Measurements from ENCODE around the gene TEX29.

The TEX29 gene

DNA sequence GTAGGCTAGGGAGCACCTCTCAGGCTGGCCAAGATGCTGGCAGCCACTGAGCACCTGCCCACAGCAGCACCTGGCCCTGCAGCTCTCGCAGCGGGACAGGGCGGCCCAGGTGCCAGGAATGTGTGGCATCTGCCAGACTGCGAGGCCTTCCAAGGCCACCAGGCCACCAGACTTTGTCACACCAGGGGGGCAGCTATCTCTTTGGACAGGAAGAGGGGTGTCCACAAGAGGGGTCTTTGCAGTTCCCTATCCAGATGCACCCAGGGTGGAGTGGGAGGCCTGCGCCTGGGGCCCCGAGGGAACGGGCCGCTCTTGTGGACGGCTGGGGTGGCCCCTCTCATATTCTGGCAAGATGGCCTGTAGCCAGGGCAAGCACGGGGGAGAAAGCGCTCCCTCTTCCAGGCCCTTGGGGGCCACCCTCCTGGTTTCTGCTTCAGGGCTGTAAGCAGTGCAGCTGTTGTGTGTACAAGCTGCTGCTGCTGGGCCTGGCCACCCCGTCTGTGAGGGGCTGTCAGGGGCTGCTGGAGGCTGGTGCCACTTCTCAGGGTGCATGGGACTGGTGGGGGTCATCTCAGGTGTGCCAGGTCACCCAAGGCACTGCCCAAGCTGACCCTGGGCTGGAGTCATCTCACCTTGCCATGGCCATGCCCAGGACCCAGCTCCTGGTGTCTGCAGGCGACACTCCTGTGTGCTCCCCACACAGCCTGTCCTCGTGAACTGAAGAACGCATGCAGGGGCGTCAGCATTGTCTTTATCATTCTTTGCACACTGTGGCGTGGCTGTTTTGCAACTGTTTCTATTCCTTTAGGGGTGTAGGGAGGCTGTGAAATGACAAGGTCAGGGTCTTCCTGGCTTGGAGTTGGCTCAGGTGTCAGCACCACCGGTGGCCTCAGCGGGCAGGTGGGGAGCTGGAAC, 1.8 kb downstream of the TEX29 start:
- no peak for DNase-seq (ENCODE audit: low read depth, low spot score)

DNA sequence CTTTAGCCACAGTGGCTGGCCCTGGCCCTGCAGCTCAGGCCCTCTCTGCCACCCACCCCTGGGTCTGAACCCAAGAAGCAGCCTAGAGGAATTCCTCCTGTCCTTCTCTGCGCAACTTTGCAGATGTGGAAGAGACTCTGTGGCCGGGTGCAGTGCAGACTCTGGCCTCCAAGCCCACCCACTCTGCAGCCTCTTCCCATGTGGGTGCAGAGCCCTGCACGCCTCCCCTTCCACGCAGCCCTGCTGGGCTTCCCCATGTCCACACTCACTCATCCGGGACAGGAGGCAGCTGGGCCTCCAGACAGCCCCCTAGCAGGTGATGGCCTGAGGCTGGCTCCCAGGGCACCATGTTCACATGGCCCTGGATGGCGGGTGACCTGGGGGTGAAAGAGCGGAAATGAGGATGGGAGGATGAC, 2.5 kb downstream of the TEX29 start:
- no peak for DNase-seq (ENCODE audit: low read depth, low spot score)

DNA sequence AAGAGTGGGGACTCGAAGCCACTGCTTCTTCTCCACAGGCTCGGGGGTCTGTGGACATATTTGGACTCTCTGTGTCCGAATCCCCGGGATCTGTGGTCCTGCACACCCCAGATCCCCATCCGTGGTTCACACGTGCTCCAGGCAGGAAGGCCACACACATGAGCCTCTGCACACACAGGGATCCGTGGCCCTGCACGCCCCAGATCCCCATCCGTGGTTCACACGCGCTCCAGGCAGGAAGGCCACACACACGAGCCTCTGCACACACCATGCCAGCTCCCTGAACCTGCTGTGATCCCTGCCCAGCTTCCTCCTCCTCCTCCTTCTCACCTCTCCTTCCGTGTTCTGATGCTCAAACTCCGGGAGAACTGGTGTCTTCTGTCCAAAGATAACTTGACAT, 3.1 kb downstream of the TEX29 start:
- DNase-seq (ENCODE audit: low read depth, low spot score): no peak

DNA sequence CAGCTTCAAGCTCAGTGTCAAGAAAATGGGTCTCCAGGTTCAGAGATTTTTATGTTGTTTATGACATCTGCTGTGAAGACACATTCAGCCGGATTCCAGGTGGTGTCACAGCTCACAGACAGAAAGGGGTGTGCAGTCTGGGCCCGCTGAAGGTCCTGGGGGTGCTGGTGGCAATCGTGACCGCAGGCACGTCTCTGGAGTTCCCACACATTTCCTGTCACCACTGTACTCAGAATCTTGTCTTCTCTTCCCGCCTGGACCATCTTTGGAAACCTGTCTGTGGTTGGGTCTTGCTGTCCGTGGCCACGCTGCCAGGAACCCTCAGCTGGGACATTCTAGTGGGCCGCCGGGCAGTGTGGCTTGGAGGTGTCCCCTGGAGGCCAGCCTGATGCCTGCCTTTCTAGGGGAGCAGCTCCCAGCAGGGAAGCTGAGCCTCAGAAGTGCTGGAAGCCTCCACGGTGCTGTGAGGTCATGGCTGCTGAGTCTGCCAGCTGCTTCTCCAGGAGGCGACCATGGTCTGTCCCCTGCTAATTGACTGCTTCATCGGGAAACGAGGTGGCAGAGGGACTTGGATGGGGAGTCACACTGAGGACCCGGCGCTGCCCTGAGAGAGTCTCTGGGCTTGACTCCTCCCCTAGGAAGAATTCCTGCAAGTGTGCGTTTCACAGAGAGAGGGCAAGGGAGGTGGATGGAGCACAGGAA, 3.7 kb downstream of the TEX29 start:
- DNase-seq (ENCODE audit: low read depth, low spot score): no peak

DNA sequence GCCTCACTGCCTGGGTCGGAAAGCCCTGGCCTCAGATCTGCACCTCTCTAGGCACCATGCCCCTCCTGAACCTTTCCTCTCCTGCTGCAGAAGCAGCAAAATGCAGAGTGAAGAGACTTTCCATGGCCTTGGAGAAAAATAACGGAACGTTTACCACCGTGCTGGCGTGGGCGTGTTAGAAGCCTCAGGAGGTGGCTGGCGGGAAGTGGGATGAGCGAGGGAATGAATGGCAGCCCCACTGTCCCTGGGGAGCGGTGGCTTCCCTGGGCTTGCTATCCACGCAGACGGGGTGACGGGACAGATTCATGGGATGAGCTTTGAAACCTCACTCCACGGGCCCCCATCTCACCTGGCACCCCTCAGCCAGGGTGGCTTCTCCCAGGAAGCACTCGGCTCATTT, 4.3 kb downstream of the TEX29 start:
- DNase-seq (ENCODE audit: low read depth, low spot score): no peak

DNA sequence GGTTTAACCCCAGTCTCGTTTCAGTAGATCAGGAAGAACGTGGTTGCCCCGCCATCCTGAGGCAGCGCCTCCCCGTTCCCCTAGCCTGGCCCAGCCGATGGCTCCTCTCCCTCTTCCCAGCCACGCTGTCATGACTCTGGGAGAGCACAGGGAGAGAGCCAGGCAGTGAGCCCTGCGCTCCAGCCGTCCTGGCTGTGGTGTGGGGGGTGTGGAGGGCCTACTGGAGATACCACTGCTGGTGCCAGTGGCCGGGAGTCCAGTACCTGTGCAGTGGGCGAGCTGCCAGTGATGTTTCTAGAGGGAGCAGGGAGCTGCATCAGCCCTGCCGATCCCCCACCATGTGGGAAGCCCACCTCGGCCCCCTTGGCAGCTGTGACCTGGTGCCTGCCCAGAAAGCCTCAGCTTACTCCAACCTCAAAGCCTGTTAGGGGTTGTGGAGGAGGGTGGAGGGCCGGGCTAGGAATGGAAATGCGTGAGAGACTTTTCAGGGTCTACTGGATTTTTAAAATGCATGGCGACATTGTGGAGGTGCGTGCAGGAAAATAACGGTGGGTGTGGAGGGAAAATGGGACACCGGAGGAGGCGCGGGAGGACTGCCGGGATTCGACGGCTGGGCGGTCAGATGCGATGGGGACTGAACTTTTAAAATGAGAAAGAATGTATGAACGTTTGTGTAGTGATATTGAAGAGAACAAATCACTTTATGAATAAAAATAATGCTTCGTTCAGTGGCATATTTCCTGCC, 4.9 kb downstream of the TEX29 start:
- DNase-seq (ENCODE audit: low read depth, low spot score): no peak

DNA sequence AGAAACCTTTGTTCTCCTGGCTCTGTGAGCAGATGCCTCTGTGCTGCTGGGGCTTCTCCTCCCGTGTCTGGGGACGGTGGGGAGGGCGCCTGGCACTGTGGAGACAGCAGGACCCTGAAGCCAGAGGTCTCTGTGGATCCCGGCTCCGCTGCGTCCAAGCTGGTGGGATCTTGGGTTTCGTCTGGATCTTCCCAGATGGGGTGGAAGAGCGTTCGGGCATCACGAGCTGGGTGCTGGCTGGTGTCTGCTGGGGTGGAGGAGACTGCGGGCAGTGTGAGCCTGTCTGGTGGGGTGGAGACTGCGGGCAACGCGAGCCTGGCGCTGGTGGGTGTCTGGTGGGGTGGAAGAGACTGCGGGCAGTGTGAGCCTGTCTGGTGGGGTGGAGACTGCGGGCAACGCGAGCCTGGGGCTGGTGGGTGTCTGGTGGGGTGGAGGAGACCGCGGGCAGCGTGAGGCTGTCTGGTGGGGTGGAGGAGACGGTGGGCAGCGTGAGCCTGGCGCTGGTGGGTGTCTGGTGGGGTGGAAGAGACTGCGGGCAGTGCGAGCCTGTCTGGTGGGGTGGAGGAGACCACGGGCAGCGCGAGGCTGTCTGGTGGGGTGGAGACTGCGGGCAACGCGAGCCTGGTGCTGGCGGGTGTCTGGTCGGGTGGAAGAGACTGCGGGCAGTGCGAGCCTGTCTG, 5.6 kb downstream of the TEX29 start:
- DNase-seq (ENCODE audit: low read depth, low spot score): no peak

DNA sequence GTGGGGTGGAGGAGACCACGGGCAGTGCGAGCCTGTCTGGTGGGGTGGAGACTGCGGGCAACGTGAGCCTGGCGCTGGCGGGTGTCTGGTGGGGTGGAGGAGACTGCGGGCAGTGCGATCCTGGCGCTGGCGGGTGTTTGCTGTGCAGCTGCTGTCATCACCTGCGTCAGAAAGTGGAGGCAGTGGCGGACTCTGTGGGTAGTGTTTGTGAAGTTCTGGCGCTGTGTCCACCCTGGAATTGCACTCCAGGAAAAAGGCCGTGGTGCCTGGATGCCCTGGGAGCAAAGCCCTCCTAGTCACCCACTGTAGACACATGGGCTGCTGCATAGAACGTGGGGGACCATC, 6.2 kb downstream of the TEX29 start:
- DNase-seq (ENCODE audit: low read depth, low spot score): no peak

DNA sequence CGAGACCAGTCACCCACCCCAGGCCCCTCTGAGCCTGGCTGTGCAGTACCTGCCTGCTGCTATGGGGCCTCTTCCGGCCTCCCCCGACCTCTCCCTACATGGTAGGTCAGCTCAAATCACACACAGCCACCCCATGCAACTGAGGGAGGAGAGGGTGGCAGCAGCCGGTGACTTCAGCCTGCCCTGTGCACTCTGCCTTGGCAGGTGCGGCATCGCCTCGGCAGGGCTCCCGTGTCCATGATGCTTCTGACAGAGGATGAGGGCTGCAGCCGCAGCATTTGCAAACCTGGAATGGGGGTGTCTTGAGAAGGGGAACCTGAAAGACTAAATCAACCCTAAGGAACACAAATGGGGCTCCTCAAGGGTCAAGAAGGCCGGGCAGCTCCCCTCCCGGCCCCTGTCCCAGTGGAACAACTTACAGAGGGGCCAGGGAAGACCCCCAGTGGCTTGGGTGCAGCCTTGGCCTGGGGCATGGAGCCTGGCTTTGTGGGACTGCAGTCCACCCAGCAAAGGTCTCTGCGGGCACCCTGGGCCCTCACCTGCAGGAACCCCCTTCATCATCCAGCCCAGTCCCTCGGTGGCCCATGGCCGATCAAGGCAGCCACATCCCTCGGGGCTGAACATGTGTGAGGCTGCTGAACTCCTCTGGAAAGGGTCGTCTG, 6.7 kb downstream of the TEX29 start:
- DNase-seq (ENCODE audit: low read depth, low spot score): no peak

DNA sequence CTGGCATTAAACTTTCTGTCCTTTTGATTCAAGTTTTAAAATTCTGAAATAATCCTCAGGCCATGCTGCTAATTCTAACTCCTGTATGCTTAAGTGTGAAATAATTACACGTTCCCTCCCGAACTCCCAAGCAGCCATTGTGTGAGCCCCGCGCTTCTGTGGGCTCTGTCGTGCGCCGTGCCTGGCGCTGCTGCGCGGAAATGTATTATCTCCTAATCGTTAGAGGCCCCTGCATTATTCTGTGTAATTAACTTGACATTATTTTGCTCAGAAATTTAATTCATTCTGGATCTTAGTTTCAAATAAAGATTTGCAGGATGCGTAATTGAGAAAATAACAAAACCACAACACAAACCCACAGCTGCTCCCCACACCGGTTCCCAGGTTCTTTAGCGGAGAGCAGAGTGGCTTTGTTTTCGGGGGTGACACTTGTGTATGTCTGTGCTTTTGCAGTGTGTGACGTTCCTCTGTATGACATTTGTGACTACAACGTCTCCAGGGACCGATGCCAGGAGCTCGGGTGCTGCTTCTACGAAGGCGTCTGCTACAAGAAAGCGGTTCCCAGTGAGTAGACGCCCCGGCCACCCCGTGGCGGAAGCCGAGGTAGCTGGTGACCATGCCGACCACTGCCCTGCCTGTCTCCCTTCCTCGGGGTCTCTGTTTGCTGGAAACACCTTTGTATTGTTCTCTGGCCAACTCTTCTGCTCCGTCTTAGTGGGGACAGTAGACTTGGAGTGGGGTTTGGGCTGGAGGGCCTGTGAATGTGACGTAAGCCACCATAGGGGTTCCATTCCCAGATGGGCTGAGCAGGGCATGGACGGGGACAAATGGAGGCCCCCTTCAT, 7.5 kb downstream of the TEX29 start:
- no peak for DNase-seq (ENCODE audit: low read depth, low spot score)

DNA sequence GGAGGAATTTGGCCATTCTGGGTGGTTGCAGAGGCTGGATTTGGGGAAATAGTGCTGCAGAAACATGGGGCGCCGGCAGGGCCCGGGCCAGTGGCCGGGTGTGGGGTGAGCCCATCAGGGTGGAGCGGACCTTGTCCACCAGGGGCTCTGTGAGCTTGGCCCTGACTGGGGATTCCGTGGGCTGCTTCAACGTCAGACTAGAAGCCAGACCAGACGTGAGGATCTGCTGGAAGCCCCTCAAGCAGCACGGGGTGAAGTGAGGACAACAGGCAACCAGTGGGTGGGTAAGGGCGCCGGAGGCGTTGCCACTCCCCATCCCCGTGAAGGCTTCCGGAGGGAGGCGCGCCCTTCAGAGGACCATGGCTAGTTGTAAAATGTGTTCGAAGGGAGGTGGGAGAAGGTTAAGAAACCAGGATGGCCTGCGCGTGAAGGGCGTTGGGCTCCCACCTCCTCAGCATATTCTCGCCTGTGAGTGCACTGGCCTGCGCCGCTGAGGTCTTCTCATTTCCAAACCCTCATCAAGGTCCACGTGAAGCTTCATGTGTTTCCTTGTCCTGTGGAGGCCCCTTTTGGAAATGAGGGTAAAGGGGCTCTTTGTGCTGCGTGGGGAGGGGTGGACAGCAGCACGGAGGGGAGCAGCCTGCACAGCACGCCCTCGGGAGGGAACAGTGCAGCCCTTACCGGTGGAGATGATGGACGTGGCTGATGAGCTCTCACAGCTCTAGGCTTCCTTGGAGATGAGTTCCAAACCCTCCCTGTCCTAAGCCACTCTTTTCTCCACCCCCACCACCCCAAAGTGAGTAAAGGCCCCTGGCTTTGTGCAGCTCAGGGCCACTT, 8.3 kb downstream of the TEX29 start:
- DNase-seq (ENCODE audit: low read depth, low spot score): no peak

DNA sequence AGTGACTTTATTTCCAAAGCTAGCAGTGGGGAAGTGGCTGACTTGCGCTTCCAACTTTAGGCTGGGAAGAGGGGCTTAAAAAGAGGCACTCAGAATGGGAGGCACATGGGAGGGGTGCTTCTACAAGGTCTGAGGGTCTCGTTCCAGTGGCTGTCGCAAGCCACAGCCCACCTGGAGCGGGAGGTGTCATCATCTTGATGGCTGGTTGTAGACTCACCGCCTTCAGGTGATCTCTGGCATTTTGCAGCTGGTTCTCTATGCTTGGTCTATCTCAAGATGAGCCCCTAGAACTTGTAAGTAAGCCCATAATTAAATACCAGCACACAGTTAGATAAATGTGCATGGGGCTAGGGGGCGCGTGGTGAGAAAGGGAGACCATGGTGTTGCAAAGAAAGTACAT, 9.2 kb downstream of the TEX29 start:
- no peak for DNase-seq (ENCODE audit: low read depth, low spot score)

DNA sequence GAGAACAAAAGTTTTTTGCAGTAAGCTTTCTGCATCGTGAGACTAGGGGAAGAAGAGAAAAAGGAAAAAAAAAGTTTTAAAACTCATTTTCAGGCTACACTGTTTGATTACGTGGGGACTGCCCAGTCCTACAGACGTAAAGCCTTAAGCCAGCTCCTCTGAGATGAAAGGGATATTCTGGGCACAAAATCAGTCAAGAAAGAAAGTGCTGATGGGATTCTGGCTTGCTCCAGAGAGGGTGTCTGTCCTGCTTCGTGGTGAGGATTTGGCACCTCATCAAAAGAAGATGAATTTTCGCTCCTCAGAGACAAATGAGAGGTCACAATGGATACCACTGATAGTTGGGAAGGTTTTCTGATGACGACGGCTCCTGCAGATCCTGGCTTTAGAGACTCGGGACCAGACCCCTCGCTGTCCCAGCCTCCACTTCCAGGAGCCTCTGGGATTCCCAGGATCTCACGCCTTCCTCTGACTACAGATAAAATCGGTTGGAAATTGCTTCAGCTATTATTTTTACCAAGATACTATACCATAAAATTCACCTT, 9.7 kb downstream of the TEX29 start:
- DNase-seq (ENCODE audit: low read depth, low spot score): no peak

DNA sequence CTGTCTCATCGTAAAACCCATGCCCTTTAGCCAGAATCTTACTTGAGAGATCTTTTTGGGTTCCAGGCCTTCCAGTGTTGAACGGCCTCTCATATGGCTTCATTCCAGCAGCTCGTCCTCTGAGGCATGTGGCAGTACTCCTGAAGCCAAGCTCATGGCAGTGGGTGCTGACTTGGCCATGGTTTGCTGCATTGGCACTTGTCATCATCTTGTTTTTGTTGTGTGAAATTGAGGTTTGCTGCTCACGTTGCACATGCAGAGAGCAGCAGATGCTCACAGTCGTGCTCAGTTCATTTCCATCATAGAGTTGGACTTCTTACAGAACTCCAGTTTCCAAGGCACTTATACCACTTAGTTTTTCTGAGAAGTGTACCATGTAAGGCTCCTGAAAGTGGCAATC, 14.9 kb downstream of the TEX29 start:
- DNase-seq (ENCODE audit: low read depth, low spot score): no peak

DNA sequence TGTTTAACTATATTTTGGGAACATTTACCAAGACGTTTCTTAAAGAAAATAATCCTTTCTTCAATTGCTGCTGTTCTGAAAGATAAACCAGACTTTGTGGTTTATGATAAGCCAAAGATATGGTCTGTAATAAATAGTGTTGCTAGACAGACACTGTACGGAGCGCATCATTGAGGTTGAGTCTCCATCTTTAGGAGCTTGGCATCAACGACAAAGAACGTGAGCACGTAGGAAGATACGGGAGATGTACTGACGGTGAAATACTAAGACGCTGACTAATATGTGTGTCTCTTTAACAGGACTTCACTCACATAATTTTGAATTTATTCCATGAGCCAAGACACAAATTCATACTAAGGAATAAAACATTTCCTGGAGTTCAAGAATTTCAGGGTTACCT, 16.2 kb downstream of the TEX29 start:
- DNase-seq (ENCODE audit: low read depth, low spot score): no peak

DNA sequence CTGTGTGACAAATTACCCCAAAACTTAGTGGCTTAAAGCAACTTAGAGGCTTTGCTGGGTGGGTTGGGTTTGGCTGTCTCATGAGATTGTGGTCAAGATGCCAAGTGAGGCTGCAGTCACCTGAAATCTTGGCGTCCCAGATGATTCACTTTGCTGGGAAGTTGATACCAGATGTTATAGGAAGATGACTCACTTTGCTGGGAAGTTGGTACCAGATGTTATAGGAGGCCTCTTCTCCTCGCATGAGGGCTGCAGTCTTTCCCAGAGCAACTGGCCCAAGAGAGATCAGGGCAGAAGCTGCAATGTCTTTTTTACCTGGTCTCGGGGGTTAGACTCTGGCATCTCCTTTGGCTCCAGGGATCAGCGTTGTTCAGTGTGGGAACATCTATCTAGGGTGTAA, 16.8 kb downstream of the TEX29 start:
- DNase-seq (ENCODE audit: low read depth, low spot score): no peak

DNA sequence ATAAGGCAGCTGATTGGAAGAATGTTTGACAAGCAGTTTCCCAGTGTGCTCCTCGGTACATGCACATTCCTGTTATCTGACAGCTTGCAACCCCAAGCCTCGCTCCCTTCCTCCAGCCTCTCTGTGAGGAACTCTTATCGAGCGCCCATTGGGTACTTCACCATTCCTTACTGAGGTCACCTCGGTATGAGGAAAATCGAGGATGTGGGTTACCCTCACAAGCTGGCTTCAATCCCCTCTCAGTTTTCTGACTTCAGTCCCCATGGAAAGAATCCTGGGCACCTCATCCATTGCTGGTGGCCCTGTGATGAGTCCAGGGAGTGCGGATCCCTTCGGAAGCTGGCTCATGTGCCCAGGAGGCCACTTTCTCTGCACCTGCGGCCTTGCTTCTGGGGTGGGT, 17.3 kb downstream of the TEX29 start:
- DNase-seq (ENCODE audit: low read depth, low spot score): no peak

DNA sequence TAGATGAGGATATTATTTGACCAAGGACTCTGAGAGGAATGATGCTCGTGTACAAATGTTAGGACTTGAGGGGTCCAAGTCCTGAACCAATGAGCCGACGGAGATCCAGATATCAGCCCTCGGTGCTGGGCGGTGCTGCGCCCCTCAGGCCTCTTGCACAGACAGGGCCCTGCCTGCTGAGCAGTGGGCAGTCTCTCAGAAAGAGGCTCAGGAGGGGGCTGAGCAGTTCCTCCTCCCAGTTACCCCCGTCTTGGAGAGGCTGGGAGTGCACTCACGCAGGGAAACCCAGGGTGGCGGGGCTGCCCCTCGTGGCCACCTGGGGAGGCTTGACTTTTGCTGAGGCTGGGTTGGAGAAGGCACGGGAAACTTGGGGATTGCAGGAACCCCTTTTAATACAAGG, 18.4 kb downstream of the TEX29 start:
- no peak for DNase-seq (ENCODE audit: low read depth, low spot score)

All from brain pericyte (primary cell).